ENCODE data around the gene KASH5. TPM values are rescaled to one million over a fixed set of nuclear protein-coding genes. Genes with fewer than 3 reads are reported as not detected.

KASH5 gene
- polyA plus RNA-seq, 2 of the 4 experiments (the other 2 are of a cell fraction): 0.08 to 0.17 TPM

DNA sequence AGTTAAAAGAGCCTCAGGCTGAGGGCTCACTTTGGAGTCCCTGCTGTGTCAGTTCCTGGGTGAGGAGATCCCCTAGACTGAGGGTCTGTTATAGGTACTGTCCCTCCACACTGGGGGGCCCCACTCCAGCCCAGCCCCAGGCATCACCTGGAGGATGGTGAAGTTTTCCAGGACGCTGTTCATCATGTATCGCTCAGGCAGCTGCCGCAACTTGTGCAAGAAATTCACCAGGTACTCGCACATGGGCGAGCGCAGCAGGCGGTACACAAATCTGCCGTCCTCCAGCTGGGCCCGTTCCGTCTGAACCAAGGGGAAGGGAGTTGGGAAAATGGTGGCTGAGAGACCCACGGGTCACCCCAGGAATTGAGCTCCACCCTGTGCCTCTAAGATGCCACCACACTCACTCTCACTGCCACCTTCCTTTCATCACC, 45.7 kb upstream of the KASH5 start:
- WGBS (ENCODE audit: missing lambda C conversion rate): 90% methylated on average over 11 of the region's 11 CpGs
- ATAC-seq (no peak), DNase-seq (ENCODE audit: low read depth in 1 of 2, low spot score in 1 of 2) (no peak), FAIRE-seq (no peak)
- CTCF ChIA-PET: interaction anchor here (0.9 to 5.6 kb wide), 4 partner anchors 17 to 268 kb away, joined by 3 to 17 read pairs (median 4); no protein-coding TSS in a partner anchor
- Histone ChIP-seq H3K4me1 (no peaks in the 10 kb centered on the region), H3K4me2 (no peak overlapping the region), H3K27ac (no peak overlapping the region), H3K4me3 (no peak overlapping the region), H3K9me3 (no peaks in the 10 kb centered on the region)
- POLR2A ChIA-PET: no interaction called here
- TF ChIP-seq SREBF2 (IDR thresholded peaks at IDR 0.05) (no peak), JUNB (IDR thresholded peaks at IDR 0.05) (no peak), RFX5 (IDR thresholded peaks at IDR 0.05) (no peak), ZSCAN20 (CRISPR knock-in tag; IDR thresholded peaks at IDR 0.05) (no peak), RNF2 (IDR thresholded peaks at IDR 0.05; ENCODE audit: borderline replicate concordance, low read depth) (no peak), HOXA7 (CRISPR knock-in tag; IDR thresholded peaks at IDR 0.05) (no peak), E2F6 (IDR thresholded peaks at IDR 0.05; ENCODE audit: borderline replicate concordance, low read depth) (no peak), KDM5A (IDR thresholded peaks at IDR 0.05) (no peak), ESRRA (IDR thresholded peaks at IDR 0.05; ENCODE audit: borderline replicate concordance, low read length) (no peak), HDAC2 (IDR thresholded peaks at IDR 0.05) (no peak)
- TF ChIP-seq, protein P1, sequence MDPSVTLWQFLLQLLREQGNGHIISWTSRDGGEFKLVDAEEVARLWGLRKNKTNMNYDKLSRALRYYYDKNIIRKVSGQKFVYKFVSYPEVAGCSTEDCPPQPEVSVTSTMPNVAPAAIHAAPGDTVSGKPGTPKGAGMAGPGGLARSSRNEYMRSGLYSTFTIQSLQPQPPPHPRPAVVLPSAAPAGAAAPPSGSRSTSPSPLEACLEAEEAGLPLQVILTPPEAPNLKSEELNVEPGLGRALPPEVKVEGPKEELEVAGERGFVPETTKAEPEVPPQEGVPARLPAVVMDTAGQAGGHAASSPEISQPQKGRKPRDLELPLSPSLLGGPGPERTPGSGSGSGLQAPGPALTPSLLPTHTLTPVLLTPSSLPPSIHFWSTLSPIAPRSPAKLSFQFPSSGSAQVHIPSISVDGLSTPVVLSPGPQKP (IDR thresholded peaks at IDR 0.05; ENCODE audit: low read depth, low read length): no peak
- TF ChIP-seq, protein P2, sequence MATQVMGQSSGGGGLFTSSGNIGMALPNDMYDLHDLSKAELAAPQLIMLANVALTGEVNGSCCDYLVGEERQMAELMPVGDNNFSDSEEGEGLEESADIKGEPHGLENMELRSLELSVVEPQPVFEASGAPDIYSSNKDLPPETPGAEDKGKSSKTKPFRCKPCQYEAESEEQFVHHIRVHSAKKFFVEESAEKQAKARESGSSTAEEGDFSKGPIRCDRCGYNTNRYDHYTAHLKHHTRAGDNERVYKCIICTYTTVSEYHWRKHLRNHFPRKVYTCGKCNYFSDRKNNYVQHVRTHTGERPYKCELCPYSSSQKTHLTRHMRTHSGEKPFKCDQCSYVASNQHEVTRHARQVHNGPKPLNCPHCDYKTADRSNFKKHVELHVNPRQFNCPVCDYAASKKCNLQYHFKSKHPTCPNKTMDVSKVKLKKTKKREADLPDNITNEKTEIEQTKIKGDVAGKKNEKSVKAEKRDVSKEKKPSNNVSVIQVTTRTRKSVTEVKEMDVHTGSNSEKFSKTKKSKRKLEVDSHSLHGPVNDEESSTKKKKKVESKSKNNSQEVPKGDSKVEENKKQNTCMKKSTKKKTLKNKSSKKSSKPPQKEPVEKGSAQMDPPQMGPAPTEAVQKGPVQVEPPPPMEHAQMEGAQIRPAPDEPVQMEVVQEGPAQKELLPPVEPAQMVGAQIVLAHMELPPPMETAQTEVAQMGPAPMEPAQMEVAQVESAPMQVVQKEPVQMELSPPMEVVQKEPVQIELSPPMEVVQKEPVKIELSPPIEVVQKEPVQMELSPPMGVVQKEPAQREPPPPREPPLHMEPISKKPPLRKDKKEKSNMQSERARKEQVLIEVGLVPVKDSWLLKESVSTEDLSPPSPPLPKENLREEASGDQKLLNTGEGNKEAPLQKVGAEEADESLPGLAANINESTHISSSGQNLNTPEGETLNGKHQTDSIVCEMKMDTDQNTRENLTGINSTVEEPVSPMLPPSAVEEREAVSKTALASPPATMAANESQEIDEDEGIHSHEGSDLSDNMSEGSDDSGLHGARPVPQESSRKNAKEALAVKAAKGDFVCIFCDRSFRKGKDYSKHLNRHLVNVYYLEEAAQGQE (IDR thresholded peaks at IDR 0.05): no peak

DNA sequence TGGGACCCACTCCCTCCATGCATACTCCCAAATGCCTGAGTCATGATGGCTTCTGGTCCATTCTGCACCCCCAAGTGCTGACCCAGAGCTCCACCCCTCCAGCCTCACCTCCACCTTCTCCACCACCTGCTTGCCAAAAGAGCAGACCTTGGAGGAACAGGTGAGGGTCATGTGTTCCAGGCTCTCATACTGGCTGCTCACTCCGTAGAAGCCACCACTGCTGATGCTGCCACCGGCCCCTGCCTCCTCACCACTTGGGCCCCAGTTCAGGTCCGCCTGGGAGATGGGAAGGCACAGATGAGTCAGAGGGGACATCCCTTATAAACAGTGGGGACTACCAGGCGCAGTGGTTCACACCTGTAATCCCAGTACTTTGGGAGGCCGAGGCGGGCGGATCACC, 44.9 kb upstream of the KASH5 start:
- Histone ChIP-seq H3K4me1 (no peaks in the 10 kb centered on the region), H3K4me3 (no peak overlapping the region), H3K4me2 (no peak overlapping the region), H3K9me3 (no peaks in the 10 kb centered on the region), H3K27ac (no peak overlapping the region)
- ATAC-seq (no peak), DNase-seq (ENCODE audit: low read depth in 1 of 2, low spot score in 1 of 2) (no peak), FAIRE-seq (no peak)
- POLR2A ChIA-PET: no interaction called here
- CTCF ChIA-PET: interaction anchor here (0.6 to 5.6 kb wide), 4 partner anchors 15 to 117 kb away, joined by 3 to 17 read pairs (median 3); no protein-coding TSS in a partner anchor
- 97% methylated on average over 7 of the region's 7 CpGs for WGBS (ENCODE audit: missing lambda C conversion rate)
- TF ChIP-seq USF2 (IDR thresholded peaks at IDR 0.05) (no peak), FOSL2 (IDR thresholded peaks at IDR 0.05) (no peak), FOSL2 (CRISPR knock-in tag; IDR thresholded peaks at IDR 0.05) (no peak), ZNF302 (CRISPR knock-in tag; IDR thresholded peaks at IDR 0.05) (no peak), CBX8 (IDR thresholded peaks at IDR 0.05) (no peak), CTCF (IDR thresholded peaks at IDR 0.05) (no peak), RNF2 (IDR thresholded peaks at IDR 0.05; ENCODE audit: borderline replicate concordance, low read depth) (no peak), RCOR1 (IDR thresholded peaks at IDR 0.05; ENCODE audit: low read depth, low read length) (no peak), PHF8 (IDR thresholded peaks at IDR 0.05; ENCODE audit: borderline replicate concordance, low read depth) (no peak), NPAS2 (CRISPR knock-in tag; IDR thresholded peaks at IDR 0.05; ENCODE audit: borderline replicate concordance) (no peak), JUN (IDR thresholded peaks at IDR 0.05) (no peak), BHLHE40 (IDR thresholded peaks at IDR 0.05; ENCODE audit: low read depth, low read length) (no peak), HOXA7 (CRISPR knock-in tag; IDR thresholded peaks at IDR 0.05) (no peak), MAZ (IDR thresholded peaks at IDR 0.05; ENCODE audit: borderline replicate concordance, low read depth, low read length) (no peak)
- TF ChIP-seq, protein P3, sequence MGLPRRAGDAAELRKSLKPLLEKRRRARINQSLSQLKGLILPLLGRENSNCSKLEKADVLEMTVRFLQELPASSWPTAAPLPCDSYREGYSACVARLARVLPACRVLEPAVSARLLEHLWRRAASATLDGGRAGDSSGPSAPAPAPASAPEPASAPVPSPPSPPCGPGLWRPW (IDR thresholded peaks at IDR 0.05): no peak

Data from A549 (cell line).